ENCODE results near the gene B4GALNT2.

GRCh38 chr17:49093131-49093530, 39.4 kb upstream of the B4GALNT2 start:
- no peak for TF ChIP-seq POLR2A (IDR thresholded peaks at IDR 0.05)
- TF ChIP-seq EP300 (IDR thresholded peaks at IDR 0.05), result no peak
- no peak for TF ChIP-seq CTCF (IDR thresholded peaks at IDR 0.05)
- TF ChIP-seq POLR2AphosphoS5 (IDR thresholded peaks at IDR 0.05), result no peak
